Panc1 (cell line): ENCODE data around the gene DLGAP1. TPM values are rescaled to one million over a fixed set of nuclear protein-coding genes. Genes with fewer than 3 reads are reported as not detected.
A peak's percentile ranks its signal among the peaks of the same experiment; 100 is the strongest.

Experiments used
- ATAC-seq: fragments of 200-7000 bp; cut with Tn5 transposase; 2 replicates; pipeline ENCODE4 v1.9.1; 2020; ENCODE audit warnings: mild to moderate bottlenecking, moderate library complexity
- BruUV-seq: library from RNA; stranded (reverse); fragments of 400-500 nt; replicated peaks from 2 replicates; lab custom pipeline; 2021; lab: Mats Ljungman, UMichigan
- CTCF ChIA-PET: fragments of 300-600 bp; sonication (Branson Sonifier 250); formaldehyde crosslinking; loops from one replicate; lab custom pipeline; 2022; ENCODE audit warnings: antibody characterized with exemption; lab: Charles Lee
- POLR2A ChIA-PET: fragments of 300-600 bp; sonication (Branson Sonifier 250); formaldehyde crosslinking; loops from one replicate; lab custom pipeline; 2022; ENCODE audit warnings: antibody characterized with exemption; lab: Charles Lee
- DNase-seq: peaks from one replicate; pipeline ENCODE4 v3.0.0-alpha.2; 2010; ENCODE audit warnings: low read depth, low spot score
- H3K27ac ChIP-seq: 2 replicates; pipeline ENCODE4 v1.5.1; 2011; ENCODE audit warnings: mild to moderate bottlenecking, low read length, inconsistent platforms
- H3K27me3 ChIP-seq: fragments of 200-500 bp; sonication (Bioruptor generic); 2 replicates; pipeline ENCODE4 v1.6.0; 2014; ENCODE audit warnings: low read length, inconsistent platforms; ENCODE audit not compliant: control insufficient read depth, insufficient read depth
- H3K36me3 ChIP-seq: fragments of 200-500 bp; sonication (Bioruptor generic); 2 replicates; pipeline ENCODE4 v1.5.1; 2014; ENCODE audit warnings: inconsistent platforms, mild to moderate bottlenecking, low read length, moderate library complexity; ENCODE audit not compliant: control insufficient read depth, insufficient read depth
- H3K4me1 ChIP-seq: 2 replicates; pipeline ENCODE4 v1.5.1; 2011; ENCODE audit warnings: inconsistent platforms, mild to moderate bottlenecking, low read length, moderate library complexity; ENCODE audit not compliant: control insufficient read depth, insufficient read depth
- H3K4me3 ChIP-seq, 2 experiments: 2 replicates each; pipeline ENCODE4 v1.5.1; 2011 to 2012; ENCODE audit warnings: low read depth in 2 of 2, low read length in 2 of 2, mild to moderate bottlenecking in 2 of 2, inconsistent platforms in 1 of 2, moderate library complexity in 1 of 2
- H3K9me3 ChIP-seq: fragments of 200-500 bp; sonication (Bioruptor generic); 2 replicates; pipeline ENCODE4 v1.5.1; 2014; ENCODE audit warnings: low read depth, mild to moderate bottlenecking, inconsistent platforms, low read length, moderate library complexity; ENCODE audit not compliant: control insufficient read depth, insufficient read depth
- CTCF ChIP-seq: fragments of 450-650 bp; IDR thresholded peaks from 2 replicates; pipeline ENCODE4 v1.5.1; 2017; ENCODE audit warnings: mild to moderate bottlenecking
- POLR2AphosphoS5 ChIP-seq: IDR thresholded peaks from 2 replicates; pipeline ENCODE4 v1.6.1; 2012; ENCODE audit warnings: mild to moderate bottlenecking, low read depth, low read length, moderate library complexity
- REST ChIP-seq, 2 experiments: IDR thresholded peaks; 2 replicates each; pipeline ENCODE4 v1.6.1; 2011 to 2012; ENCODE audit warnings: low read depth in 2 of 2, control low read depth in 1 of 2, low read length in 1 of 2, mild to moderate bottlenecking in 1 of 2, moderate library complexity in 1 of 2; ENCODE audit not compliant: insufficient read depth in 1 of 2
- SIN3A ChIP-seq: IDR thresholded peaks from 2 replicates; pipeline ENCODE4 v1.6.1; 2012; ENCODE audit warnings: low read depth, mild to moderate bottlenecking, low read length, moderate library complexity, borderline replicate concordance; ENCODE audit not compliant: insufficient read depth
- TCF7L2 ChIP-seq: IDR thresholded peaks from 2 replicates; pipeline ENCODE4 v1.6.1; 2011; ENCODE audit warnings: mild to moderate bottlenecking, low read depth, low read length, inconsistent platforms
- in situ Hi-C: cut with HindIII; loops from 2 replicates; pipeline ENCODE4 v1.10.0; 2016; ENCODE audit warnings: low sequenced_read_pairs, low pct_unique_long_range_greater_than_20kb
- intact Hi-C: fragments of 100-400 bp; cut with micrococcal nuclease; formaldehyde crosslinking; loops from one replicate; pipeline ENCODE4 v1.10.0; 2022; ENCODE audit not compliant: unreplicated experiment
- total RNA-seq: library from RNA; stranded (reverse); gene quantifications from one replicate; pipeline ENCODE4 v1.2.1, GENCODE V29; 2021; ENCODE audit not compliant: unreplicated experiment

The DLGAP1 gene
- total RNA-seq, 1 experiment from 2014 or later, result 1.8 TPM

- in situ Hi-C loops, result no loop called here
- Histone ChIP-seq H3K36me3 (no peaks in the 10 kb centered on the region), H3K27ac (no peak overlapping the region), H3K4me3 (no peak overlapping the region), H3K9me3 (no peaks in the 10 kb centered on the region), H3K4me1 (no peaks in the 10 kb centered on the region), H3K27me3 (no peaks in the 10 kb centered on the region)
- intact Hi-C loops, result no loop called here
- TF ChIP-seq SIN3A (no peak), TCF7L2 (no peak), CTCF (no peak), REST (IDR thresholded peaks at IDR 0.05; ENCODE audit: insufficient read depth in 1 of 2, low read depth in 2 of 2, low read length in 1 of 2) (no peak), POLR2AphosphoS5 (no peak)
- no TSS peak for BruUV-seq
- DNase-seq, result no peak
- ATAC-seq, result no peak
- ChIA-PET POLR2A (no interaction called here), CTCF (no interaction called here)
Observed at GRCh38 chr18:4134700-4135099, 320.4 kb downstream of the DLGAP1 start.

- BruUV-seq, result no TSS peak
- H3K36me3 ChIP-seq, result no peaks in the 10 kb centered on the region
- CTCF ChIA-PET, result no interaction called here
- ATAC-seq (no peak), DNase-seq (no peak)
- H3K27ac ChIP-seq, result no peak overlapping the region
- intact Hi-C loops, result no loop called here
- in situ Hi-C loops, result no loop called here
- POLR2A ChIA-PET, result no interaction called here
- H3K9me3 ChIP-seq, result no peaks in the 10 kb centered on the region
- TF ChIP-seq CTCF (peak; percentile 26; the same call in 1 of the 2 replicates), POLR2AphosphoS5 (no peak)
- no peaks in the 10 kb centered on the region for H3K27me3 ChIP-seq
- H3K4me1 ChIP-seq, result no peaks in the 10 kb centered on the region
- no peak overlapping the region for H3K4me3 ChIP-seq
Observed at GRCh38 chr18:4130734-4131719, 324.1 kb downstream of the DLGAP1 start.
